Nephron progenitor cell (in vitro differentiated cells): ENCODE measurements around the gene MYO1E.

Experiments used
- DNase-seq: peaks from one replicate; pipeline ENCODE4 v3.0.0; 2021
- H3K27ac Mint-ChIP-seq: 2 replicates; pipeline ENCODE4 v1.8.0; 2021; ENCODE audit warnings: mild to moderate bottlenecking, moderate library complexity, mixed read lengths
- H3K27me3 Mint-ChIP-seq: 2 replicates; pipeline ENCODE4 v1.8.0; 2021; ENCODE audit warnings: mild to moderate bottlenecking, low read depth, mixed read lengths; ENCODE audit not compliant: poor library complexity
- H3K36me3 Mint-ChIP-seq: 2 replicates; pipeline ENCODE4 v1.8.0; 2021; ENCODE audit warnings: low read depth, mixed read lengths
- H3K4me1 Mint-ChIP-seq: 2 replicates; pipeline ENCODE4 v1.8.0; 2021; ENCODE audit warnings: mixed read lengths
- H3K4me3 Mint-ChIP-seq: 2 replicates; pipeline ENCODE4 v1.8.0; 2021; ENCODE audit warnings: mild to moderate bottlenecking, moderate library complexity, mixed read lengths
- H3K9me3 Mint-ChIP-seq: 2 replicates; pipeline ENCODE4 v1.8.0; 2021; ENCODE audit warnings: mild to moderate bottlenecking, moderate library complexity, mixed read lengths
- TF ChIP-seq, protein P1 (sequence below): fragments of 200-600 bp; sonication (generic); IDR thresholded peaks from 2 replicates; pipeline ENCODE4 v1.5.0; 2021; ENCODE audit warnings: antibody characterized with exemption

Gene MYO1E

GRCh38 chr15:59335207-59335786 is 37.4 kb downstream of the MYO1E start:
- no peak overlapping the region for H3K4me3 Mint-ChIP-seq
- TF ChIP-seq, protein P1, sequence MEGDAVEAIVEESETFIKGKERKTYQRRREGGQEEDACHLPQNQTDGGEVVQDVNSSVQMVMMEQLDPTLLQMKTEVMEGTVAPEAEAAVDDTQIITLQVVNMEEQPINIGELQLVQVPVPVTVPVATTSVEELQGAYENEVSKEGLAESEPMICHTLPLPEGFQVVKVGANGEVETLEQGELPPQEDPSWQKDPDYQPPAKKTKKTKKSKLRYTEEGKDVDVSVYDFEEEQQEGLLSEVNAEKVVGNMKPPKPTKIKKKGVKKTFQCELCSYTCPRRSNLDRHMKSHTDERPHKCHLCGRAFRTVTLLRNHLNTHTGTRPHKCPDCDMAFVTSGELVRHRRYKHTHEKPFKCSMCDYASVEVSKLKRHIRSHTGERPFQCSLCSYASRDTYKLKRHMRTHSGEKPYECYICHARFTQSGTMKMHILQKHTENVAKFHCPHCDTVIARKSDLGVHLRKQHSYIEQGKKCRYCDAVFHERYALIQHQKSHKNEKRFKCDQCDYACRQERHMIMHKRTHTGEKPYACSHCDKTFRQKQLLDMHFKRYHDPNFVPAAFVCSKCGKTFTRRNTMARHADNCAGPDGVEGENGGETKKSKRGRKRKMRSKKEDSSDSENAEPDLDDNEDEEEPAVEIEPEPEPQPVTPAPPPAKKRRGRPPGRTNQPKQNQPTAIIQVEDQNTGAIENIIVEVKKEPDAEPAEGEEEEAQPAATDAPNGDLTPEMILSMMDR: no peak
- peaks cover 40% of the 10 kb centered on the region for H3K4me1 Mint-ChIP-seq
- peak overlapping the region; percentile 82 for H3K27ac Mint-ChIP-seq
- H3K36me3 Mint-ChIP-seq: peaks cover 6% of the 10 kb centered on the region
- DNase-seq: no peak
- H3K9me3 Mint-ChIP-seq: peaks cover 13% of the 10 kb centered on the region
- H3K27me3 Mint-ChIP-seq: peaks cover 4% of the 10 kb centered on the region

DNA sequence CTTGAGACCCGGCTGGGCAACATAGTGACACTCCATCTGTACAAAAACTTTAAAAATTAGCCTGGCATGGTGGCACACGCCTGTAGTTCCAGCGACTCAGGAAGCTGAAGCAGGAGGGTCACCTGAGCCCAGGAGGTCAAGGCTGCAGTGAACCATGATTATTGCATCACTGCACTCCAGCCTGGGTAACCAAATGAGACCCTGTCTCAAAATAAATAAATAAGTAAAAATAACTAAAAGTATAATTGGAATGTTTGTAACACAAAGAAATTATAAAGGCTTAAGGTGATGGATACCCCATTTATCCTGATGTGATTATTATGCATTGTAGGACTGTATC is 38.6 kb downstream of the MYO1E start:
- TF ChIP-seq, protein P1: no peak
- H3K4me1 Mint-ChIP-seq: peaks cover 36% of the 10 kb centered on the region
- peak; percentile 26 for DNase-seq
- no peaks in the 10 kb centered on the region for H3K36me3 Mint-ChIP-seq
- peaks cover 7% of the 10 kb centered on the region for H3K27me3 Mint-ChIP-seq
- no peak overlapping the region for H3K27ac Mint-ChIP-seq
- no peak overlapping the region for H3K4me3 Mint-ChIP-seq
- peaks cover 8% of the 10 kb centered on the region for H3K9me3 Mint-ChIP-seq

DNA sequence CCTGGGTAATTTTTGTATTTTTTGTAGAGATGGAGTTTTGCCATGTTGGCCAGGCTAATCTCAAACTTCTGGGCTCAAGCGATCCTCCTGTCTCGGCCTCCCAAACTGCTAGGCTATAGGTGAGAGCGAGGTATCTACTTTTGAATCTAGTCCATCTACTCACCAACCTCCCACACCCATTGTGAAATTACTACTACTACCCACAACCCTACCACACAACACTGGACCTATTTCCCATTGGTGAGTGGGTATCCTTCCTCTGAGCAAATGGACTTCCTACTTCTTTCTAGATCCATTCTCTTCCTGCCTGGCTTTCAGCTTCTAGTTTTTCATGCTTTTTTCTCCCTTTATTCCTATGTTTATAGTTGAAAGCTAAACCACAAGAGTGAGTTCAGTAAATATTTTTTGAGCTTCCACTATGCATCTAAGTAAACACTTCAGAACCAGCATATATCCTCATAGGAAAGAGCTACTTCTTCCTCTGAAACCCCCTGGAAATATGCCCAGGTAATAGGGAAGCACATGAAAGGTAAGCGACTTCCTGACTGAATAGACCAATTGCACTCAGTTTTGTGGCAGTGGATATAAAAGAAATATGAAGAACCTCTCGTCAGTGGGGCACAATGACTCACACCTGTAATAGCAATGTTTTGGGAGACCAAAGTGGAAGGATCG is 39.1 kb downstream of the MYO1E start:
- Mint-ChIP-seq H3K4me1 (peaks cover 36% of the 10 kb centered on the region), H3K9me3 (peaks cover 8% of the 10 kb centered on the region), H3K27ac (no peak overlapping the region), H3K27me3 (peaks cover 7% of the 10 kb centered on the region), H3K4me3 (no peak overlapping the region), H3K36me3 (no peaks in the 10 kb centered on the region)
- TF ChIP-seq, protein P1: no peak
- DNase-seq: no peak

DNA sequence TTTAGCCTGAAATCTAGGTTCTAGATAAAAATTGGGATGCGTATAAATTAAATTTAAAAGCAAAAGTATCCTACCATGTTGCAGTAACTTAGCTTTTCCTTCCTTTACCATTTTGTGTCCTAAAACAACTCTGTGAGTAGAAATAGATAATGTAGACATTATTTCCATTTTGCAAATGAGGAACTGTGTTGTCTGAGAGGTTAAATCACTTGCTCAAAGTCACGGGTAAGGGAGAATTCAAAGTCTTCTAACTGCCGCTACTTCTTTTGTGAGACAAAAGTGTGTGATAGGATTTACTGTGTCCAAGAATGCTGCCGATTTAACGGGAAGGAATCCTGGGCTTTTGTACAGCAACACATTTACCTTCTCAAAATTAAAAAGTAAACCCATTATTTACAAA is 40.7 kb downstream of the MYO1E start:
- H3K4me3 Mint-ChIP-seq: no peak overlapping the region
- peaks cover 7% of the 10 kb centered on the region for H3K27me3 Mint-ChIP-seq
- H3K4me1 Mint-ChIP-seq: peaks cover 42% of the 10 kb centered on the region
- no peaks in the 10 kb centered on the region for H3K36me3 Mint-ChIP-seq
- no peaks in the 10 kb centered on the region for H3K9me3 Mint-ChIP-seq
- no peak for DNase-seq
- TF ChIP-seq, protein P1: no peak
- no peak overlapping the region for H3K27ac Mint-ChIP-seq

GRCh38 chr15:59330649-59331048 is 42.0 kb downstream of the MYO1E start:
- H3K4me3 Mint-ChIP-seq: no peak overlapping the region
- DNase-seq: no peak
- H3K27ac Mint-ChIP-seq: no peak overlapping the region
- peaks cover 3% of the 10 kb centered on the region for H3K27me3 Mint-ChIP-seq
- peaks cover 44% of the 10 kb centered on the region for H3K4me1 Mint-ChIP-seq
- no peaks in the 10 kb centered on the region for H3K36me3 Mint-ChIP-seq
- TF ChIP-seq, protein P1: no peak
- no peaks in the 10 kb centered on the region for H3K9me3 Mint-ChIP-seq
